ENCODE data around the gene ENPEP. TPM values are rescaled to one million over a fixed set of nuclear protein-coding genes. Genes with fewer than 3 reads are reported as not detected.

The ENPEP gene
- total and polyA plus RNA-seq, 2 donors (not counting 1 experiment from before 2014, with no cell fraction given) = not detected

DNA sequence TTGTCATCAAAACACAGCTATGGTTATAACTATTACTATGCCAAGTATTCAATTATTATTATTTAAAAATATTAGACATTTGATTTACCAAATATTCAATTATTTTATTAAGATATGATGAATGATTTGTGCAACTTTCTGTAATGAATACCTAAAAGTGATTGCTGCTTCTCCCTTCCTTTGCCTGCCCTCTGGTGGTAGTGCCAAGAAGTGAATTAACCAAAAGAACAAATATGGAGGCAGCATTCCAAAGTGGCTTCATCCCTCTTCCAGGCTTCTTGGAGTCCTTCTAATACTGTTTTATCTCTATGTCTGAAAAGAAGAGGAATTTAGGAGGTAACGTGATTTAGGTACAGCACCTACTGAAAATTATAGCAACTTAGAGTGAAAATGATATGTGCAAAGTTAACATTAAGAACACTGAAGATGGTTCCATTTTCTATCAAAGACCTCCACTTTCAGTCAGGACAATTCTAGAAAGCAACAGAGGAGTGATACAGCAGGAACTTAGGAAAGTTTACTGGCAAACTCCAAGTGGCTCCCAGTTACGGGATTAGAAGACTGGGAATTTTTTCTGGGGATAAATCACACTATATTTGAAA lies 43.0 kb downstream of the ENPEP start:
- ATAC-seq (ENCODE audit: low read depth) (no peak), DNase-seq (peak; percentile 27)
- H3K27ac ChIP-seq (ENCODE audit: low read length in 2 of 2) = no peak overlapping the region
- no peak for TF ChIP-seq EZH2 (IDR thresholded peaks at IDR 0.05; ENCODE audit: borderline replicate concordance, insufficient read depth, low read depth, low read length, poor library complexity, severe bottlenecking)
- TF ChIP-seq, protein P1, sequence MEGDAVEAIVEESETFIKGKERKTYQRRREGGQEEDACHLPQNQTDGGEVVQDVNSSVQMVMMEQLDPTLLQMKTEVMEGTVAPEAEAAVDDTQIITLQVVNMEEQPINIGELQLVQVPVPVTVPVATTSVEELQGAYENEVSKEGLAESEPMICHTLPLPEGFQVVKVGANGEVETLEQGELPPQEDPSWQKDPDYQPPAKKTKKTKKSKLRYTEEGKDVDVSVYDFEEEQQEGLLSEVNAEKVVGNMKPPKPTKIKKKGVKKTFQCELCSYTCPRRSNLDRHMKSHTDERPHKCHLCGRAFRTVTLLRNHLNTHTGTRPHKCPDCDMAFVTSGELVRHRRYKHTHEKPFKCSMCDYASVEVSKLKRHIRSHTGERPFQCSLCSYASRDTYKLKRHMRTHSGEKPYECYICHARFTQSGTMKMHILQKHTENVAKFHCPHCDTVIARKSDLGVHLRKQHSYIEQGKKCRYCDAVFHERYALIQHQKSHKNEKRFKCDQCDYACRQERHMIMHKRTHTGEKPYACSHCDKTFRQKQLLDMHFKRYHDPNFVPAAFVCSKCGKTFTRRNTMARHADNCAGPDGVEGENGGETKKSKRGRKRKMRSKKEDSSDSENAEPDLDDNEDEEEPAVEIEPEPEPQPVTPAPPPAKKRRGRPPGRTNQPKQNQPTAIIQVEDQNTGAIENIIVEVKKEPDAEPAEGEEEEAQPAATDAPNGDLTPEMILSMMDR (IDR thresholded peaks at IDR 0.05) = peak; percentile 94
- no peak overlapping the region for H3K9ac ChIP-seq (ENCODE audit: low read length)
- no peaks in the 10 kb centered on the region for H4K20me1 ChIP-seq (ENCODE audit: control insufficient read depth, insufficient read depth, low read length, poor library complexity, severe bottlenecking)
- H3K4me3 ChIP-seq (ENCODE audit: control extremely low read depth in 1 of 5, extremely low read depth in 1 of 5, insufficient read depth in 1 of 5, low read depth in 2 of 5, low read length in 4 of 5) = no peak overlapping the region
- H3K9me3 ChIP-seq (ENCODE audit: control extremely low read depth in 1 of 3, control insufficient read depth in 2 of 3, insufficient read depth in 1 of 3, low read length in 2 of 3) = no peaks in the 10 kb centered on the region
- H3K9me3 Mint-ChIP-seq (ENCODE audit: insufficient read depth) = no peaks in the 10 kb centered on the region
- ChIA-PET POLR2A (no interaction called here), CTCF (interaction anchor here (0.6 to 15.9 kb wide), 16 partner anchors 9 to 522 kb away, joined by 3 to 270 read pairs (median 4); no protein-coding TSS in a partner anchor)
- no peaks in the 10 kb centered on the region for H3K36me3 ChIP-seq (replicated peaks in 1 of 2; ENCODE audit: control extremely low read depth in 1 of 2, control insufficient read depth in 1 of 2, extremely low read depth in 1 of 2, insufficient read depth in 2 of 2, low read length in 1 of 2)
- H3K4me1 Mint-ChIP-seq = peaks cover 9% of the 10 kb centered on the region
- no peak overlapping the region for H3K4me2 ChIP-seq (replicated peaks; ENCODE audit: low read depth, low read length, poor library complexity, severe bottlenecking)
- no peak overlapping the region for H2AFZ ChIP-seq (ENCODE audit: insufficient read depth, low read depth, low read length, poor library complexity, severe bottlenecking)
- H3K27ac Mint-ChIP-seq = no peak overlapping the region
- H3K79me2 ChIP-seq (ENCODE audit: control insufficient read depth, insufficient read depth, low read length) = no peaks in the 10 kb centered on the region
- peaks cover 4 to 9% of the 10 kb centered on the region in 2 donors for H3K4me1 ChIP-seq (ENCODE audit: control insufficient read depth in 2 of 2, insufficient read depth in 2 of 2, low read length in 2 of 2)
- no peak overlapping the region for H3K4me3 Mint-ChIP-seq
- H3K27me3 ChIP-seq (replicated peaks in 1 of 4; ENCODE audit: control extremely low read depth in 1 of 4, control insufficient read depth in 3 of 4, insufficient read depth in 4 of 4, low read length in 3 of 4) = peaks cover 0 to 3% (median 0%) of the 10 kb centered on the region in 4 experiments
- intact Hi-C loops (cut with micrococcal nuclease) = loop anchor here (10.0 kb wide), 2 partner anchors 324 to 1516 kb away; partner anchors contain the start of gene ELOVL6
- H3K27me3 Mint-ChIP-seq = peaks cover 12% of the 10 kb centered on the region
- no CpG with 5 or more reads among the region's 2 CpGs for WGBS (ENCODE audit: insufficient coverage)

GRCh38 chr4:110520886-110521285 lies 44.9 kb downstream of the ENPEP start:
- Histone ChIP-seq H4K20me1 (ENCODE audit: control insufficient read depth, insufficient read depth, low read length, poor library complexity, severe bottlenecking) (no peaks in the 10 kb centered on the region), H3K4me2 (replicated peaks; ENCODE audit: low read depth, low read length, poor library complexity, severe bottlenecking) (no peak overlapping the region), H3K27ac (ENCODE audit: low read length in 2 of 2) (no peak overlapping the region), H3K27me3 (replicated peaks in 1 of 4; ENCODE audit: control extremely low read depth in 1 of 4, control insufficient read depth in 3 of 4, insufficient read depth in 4 of 4, low read length in 3 of 4) (peaks cover 0 to 3% (median 0%) of the 10 kb centered on the region in 4 experiments), H3K4me3 (ENCODE audit: control extremely low read depth in 1 of 5, extremely low read depth in 1 of 5, insufficient read depth in 1 of 5, low read depth in 2 of 5, low read length in 4 of 5) (no peak overlapping the region), H3K79me2 (ENCODE audit: control insufficient read depth, insufficient read depth, low read length) (no peaks in the 10 kb centered on the region), H3K4me1 (ENCODE audit: control insufficient read depth in 2 of 2, insufficient read depth in 2 of 2, low read length in 2 of 2) (peaks cover 0 to 5% of the 10 kb centered on the region in 2 donors), H3K9ac (ENCODE audit: low read length) (no peak overlapping the region), H3K9me3 (ENCODE audit: control extremely low read depth in 1 of 3, control insufficient read depth in 2 of 3, insufficient read depth in 1 of 3, low read length in 2 of 3) (no peaks in the 10 kb centered on the region), H3K36me3 (replicated peaks in 1 of 2; ENCODE audit: control extremely low read depth in 1 of 2, control insufficient read depth in 1 of 2, extremely low read depth in 1 of 2, insufficient read depth in 2 of 2, low read length in 1 of 2) (no peaks in the 10 kb centered on the region), H2AFZ (ENCODE audit: insufficient read depth, low read depth, low read length, poor library complexity, severe bottlenecking) (no peak overlapping the region)
- TF ChIP-seq, protein P1 (IDR thresholded peaks at IDR 0.05) = no peak
- no peak for TF ChIP-seq EZH2 (IDR thresholded peaks at IDR 0.05; ENCODE audit: borderline replicate concordance, insufficient read depth, low read depth, low read length, poor library complexity, severe bottlenecking)
- Mint-ChIP-seq H3K27ac (no peak overlapping the region), H3K9me3 (ENCODE audit: insufficient read depth) (no peaks in the 10 kb centered on the region), H3K27me3 (peaks cover 15% of the 10 kb centered on the region), H3K4me1 (peaks cover 4% of the 10 kb centered on the region), H3K4me3 (no peak overlapping the region)
- ATAC-seq (ENCODE audit: low read depth) (no peak), DNase-seq (no peak)
- ChIA-PET POLR2A (no interaction called here), CTCF (interaction anchor here (1.0 to 15.9 kb wide), 5 partner anchors 9 to 524 kb away, joined by 4 to 270 read pairs (median 9); no protein-coding TSS in a partner anchor)
- intact Hi-C loops (cut with micrococcal nuclease) = no loop called here
- 80% methylated on average over 1 of the region's 2 CpGs for WGBS (ENCODE audit: insufficient coverage)

All from B cell (primary cell).